Hepatocyte (in vitro differentiated cells): ENCODE results near the gene DUSP16.

ENCODE experiments used
- EZH2 ChIP-seq: fragments of 200-600 bp; sonication (generic); IDR thresholded peaks from 2 replicates; pipeline ENCODE4 v1.6.1; 2016; ENCODE audit warnings: antibody characterized with exemption, mild to moderate bottlenecking, borderline replicate concordance
- EZH2phosphoT487 ChIP-seq: fragments of 200-600 bp; sonication (generic); IDR thresholded peaks from one replicate; pipeline ENCODE4 v1.6.1; 2018; ENCODE audit warnings: antibody characterized with exemption, mild to moderate bottlenecking, low read depth, moderate library complexity; ENCODE audit not compliant: unreplicated experiment, severe bottlenecking
- TF ChIP-seq, protein P1 (sequence below): fragments of 200-600 bp; sonication (generic); IDR thresholded peaks from 2 replicates; pipeline ENCODE4 v1.5.1; 2016; ENCODE audit warnings: antibody characterized with exemption, mild to moderate bottlenecking; ENCODE audit not compliant: poor library complexity

DNA sequence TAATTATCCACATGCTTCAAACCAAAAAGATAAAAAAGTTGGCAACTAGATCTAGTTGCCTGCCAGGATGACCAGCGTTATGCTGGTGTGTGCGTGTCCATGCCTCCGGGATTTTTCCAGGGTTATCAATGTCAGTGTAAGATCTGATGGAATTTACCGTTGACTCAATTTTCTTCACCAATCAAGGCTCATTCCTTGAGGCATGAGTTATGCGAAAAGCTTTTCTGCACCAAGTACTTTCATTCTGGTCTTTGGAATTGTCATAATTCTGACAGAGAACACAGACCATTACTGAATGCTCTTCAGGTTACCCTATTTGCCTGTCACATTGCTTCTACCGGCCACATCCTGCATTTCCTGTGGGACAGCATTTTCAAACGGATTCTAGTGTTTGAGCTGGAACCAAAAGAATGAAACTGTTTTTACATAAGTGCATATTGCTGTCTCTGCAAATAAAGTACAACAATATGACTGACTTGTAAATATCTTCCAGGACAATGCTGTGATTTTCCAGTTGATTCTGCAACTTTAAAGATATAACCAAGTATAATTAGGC lies 91.8 kb downstream of the DUSP16 start:
- TF ChIP-seq, protein P1, sequence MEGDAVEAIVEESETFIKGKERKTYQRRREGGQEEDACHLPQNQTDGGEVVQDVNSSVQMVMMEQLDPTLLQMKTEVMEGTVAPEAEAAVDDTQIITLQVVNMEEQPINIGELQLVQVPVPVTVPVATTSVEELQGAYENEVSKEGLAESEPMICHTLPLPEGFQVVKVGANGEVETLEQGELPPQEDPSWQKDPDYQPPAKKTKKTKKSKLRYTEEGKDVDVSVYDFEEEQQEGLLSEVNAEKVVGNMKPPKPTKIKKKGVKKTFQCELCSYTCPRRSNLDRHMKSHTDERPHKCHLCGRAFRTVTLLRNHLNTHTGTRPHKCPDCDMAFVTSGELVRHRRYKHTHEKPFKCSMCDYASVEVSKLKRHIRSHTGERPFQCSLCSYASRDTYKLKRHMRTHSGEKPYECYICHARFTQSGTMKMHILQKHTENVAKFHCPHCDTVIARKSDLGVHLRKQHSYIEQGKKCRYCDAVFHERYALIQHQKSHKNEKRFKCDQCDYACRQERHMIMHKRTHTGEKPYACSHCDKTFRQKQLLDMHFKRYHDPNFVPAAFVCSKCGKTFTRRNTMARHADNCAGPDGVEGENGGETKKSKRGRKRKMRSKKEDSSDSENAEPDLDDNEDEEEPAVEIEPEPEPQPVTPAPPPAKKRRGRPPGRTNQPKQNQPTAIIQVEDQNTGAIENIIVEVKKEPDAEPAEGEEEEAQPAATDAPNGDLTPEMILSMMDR = no peak
- TF ChIP-seq EZH2phosphoT487 (no peak), EZH2 (no peak)
